ENCODE results near the gene KCNJ15. TPM values are rescaled to one million over a fixed set of nuclear protein-coding genes. Genes with fewer than 3 reads are reported as not detected.

KCNJ15 gene
- total RNA-seq, 4 donors from 2014 or later = 0.31 to 1.1 (median 0.81) TPM; not detected in 1

GRCh38 chr21:38220270-38220737, 36.5 kb upstream of the KCNJ15 start:
- Histone ChIP-seq H3K9me3 (peaks cover 0 to 25% (median 0%) of the 10 kb centered on the region in 3 donors), H3K27me3 (no peaks in the 10 kb centered on the region), H3K4me3 (no peak overlapping the region), H3K4me1 (no peaks in the 10 kb centered on the region), H3K27ac (no peak overlapping the region), H3K36me3 (no peaks in the 10 kb centered on the region)
- TF ChIP-seq POLR2A (IDR thresholded peaks at IDR 0.05) (no peak), POLR2AphosphoS5 (IDR thresholded peaks at IDR 0.05) (no peak), CTCF (IDR thresholded peaks at IDR 0.05) (no peak), EP300 (IDR thresholded peaks at IDR 0.05) (no peak)
- no peak for ATAC-seq
- WGBS, 2 donors (ENCODE audit: low coverage in 1 of 2) = 66 to 74% methylated on average over 2 to 5 of the region's 5 CpGs

GRCh38 chr21:38221594-38221993, 35.2 kb upstream of the KCNJ15 start:
- Histone ChIP-seq H3K9me3 (peaks cover 0 to 35% (median 0%) of the 10 kb centered on the region in 3 donors), H3K4me1 (no peaks in the 10 kb centered on the region), H3K27ac (no peak overlapping the region), H3K36me3 (no peaks in the 10 kb centered on the region), H3K4me3 (no peak overlapping the region), H3K27me3 (no peaks in the 10 kb centered on the region)
- ATAC-seq = no peak
- 87% methylated on average over 1 of the region's 1 CpG; no CpG with 5 or more reads in 1 of the 2 donors for WGBS, 2 donors (ENCODE audit: low coverage in 1 of 2)
- TF ChIP-seq CTCF (IDR thresholded peaks at IDR 0.05) = no peak
- TF ChIP-seq POLR2A (IDR thresholded peaks at IDR 0.05) = no peak
- no peak for TF ChIP-seq EP300 (IDR thresholded peaks at IDR 0.05)
- no peak for TF ChIP-seq POLR2AphosphoS5 (IDR thresholded peaks at IDR 0.05)

DNA sequence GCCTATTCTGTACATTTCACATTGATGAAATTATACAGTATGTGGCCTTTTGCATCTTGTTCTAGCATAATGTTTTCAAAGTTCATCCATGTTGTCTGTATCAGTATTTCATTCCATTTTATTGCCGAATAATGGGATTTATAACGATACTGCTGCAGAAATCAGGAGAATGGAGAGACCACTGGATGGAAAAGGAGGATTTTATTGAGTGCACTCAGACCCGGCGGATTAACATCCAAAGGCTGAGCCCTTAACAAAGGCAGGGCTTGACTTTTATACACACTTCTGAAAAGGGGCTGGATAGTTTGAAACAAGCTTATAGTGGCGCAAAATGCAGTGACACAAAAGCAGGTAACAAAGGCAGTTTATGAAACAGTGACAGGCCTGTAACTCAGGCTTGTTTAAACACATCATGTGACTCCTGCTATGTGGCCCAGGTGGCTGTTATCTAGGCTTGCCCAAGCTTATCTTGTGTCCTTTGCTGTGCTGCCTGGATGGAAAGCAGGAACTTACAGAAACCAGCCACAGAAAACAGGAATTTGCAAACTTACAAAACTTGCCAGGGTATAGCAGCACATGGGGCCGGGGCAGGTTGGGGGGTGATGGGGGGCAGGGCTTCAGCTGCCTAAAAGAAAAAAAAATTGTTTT, 32.8 kb upstream of the KCNJ15 start:
- H3K9me3 ChIP-seq = peaks cover 0 to 51% (median 0%) of the 10 kb centered on the region in 3 donors
- TF ChIP-seq EP300 (IDR thresholded peaks at IDR 0.05) = no peak
- TF ChIP-seq POLR2A (IDR thresholded peaks at IDR 0.05) = no peak
- TF ChIP-seq CTCF (IDR thresholded peaks at IDR 0.05) = no peak
- TF ChIP-seq POLR2AphosphoS5 (IDR thresholded peaks at IDR 0.05) = no peak
- 95 to 98% methylated on average over 5 to 6 of the region's 6 CpGs for WGBS, 2 donors (ENCODE audit: low coverage in 1 of 2)

GRCh38 chr21:38227401-38227800, 29.4 kb upstream of the KCNJ15 start:
- TF ChIP-seq CTCF (IDR thresholded peaks at IDR 0.05) = no peak
- TF ChIP-seq POLR2AphosphoS5 (IDR thresholded peaks at IDR 0.05) = no peak
- TF ChIP-seq EP300 (IDR thresholded peaks at IDR 0.05) = no peak
- no peaks in the 10 kb centered on the region for H3K27me3 ChIP-seq
- H3K36me3 ChIP-seq = no peaks in the 10 kb centered on the region
- no peak for ATAC-seq
- no peak overlapping the region for H3K27ac ChIP-seq
- no peak overlapping the region for H3K4me3 ChIP-seq
- H3K4me1 ChIP-seq = no peaks in the 10 kb centered on the region
- H3K9me3 ChIP-seq = peaks cover 0 to 78% (median 0%) of the 10 kb centered on the region in 3 donors

More for the DNA sequence above, 32.8 kb upstream of the KCNJ15 start:
- no peaks in the 10 kb centered on the region for H3K27me3 ChIP-seq
- no peak overlapping the region for H3K27ac ChIP-seq
- no peaks in the 10 kb centered on the region for H3K36me3 ChIP-seq
- ATAC-seq = no peak
- H3K4me3 ChIP-seq = no peak overlapping the region
- H3K4me1 ChIP-seq = no peaks in the 10 kb centered on the region

DNA sequence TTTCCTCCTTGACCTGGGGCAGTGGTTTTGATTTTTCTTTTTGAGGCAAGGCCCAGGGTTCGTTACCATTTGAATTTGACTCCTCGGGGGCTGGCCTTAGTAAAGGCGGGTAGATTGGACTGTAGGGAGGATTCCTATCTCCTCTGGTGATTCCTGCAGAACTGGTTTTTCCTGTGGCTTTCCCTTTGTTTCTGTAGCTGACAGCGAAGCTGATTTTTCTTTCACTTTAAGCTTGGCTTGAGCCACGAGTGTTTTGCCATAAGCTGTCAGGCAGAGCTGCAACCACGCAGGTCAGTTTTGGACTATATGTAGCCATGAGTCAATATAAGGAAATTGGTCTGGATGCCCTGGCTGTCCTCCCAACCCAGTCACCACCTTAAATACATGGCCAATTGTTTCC, 28.7 kb upstream of the KCNJ15 start:
- Histone ChIP-seq H3K4me3 (no peak overlapping the region), H3K36me3 (no peaks in the 10 kb centered on the region), H3K27me3 (no peaks in the 10 kb centered on the region), H3K4me1 (no peaks in the 10 kb centered on the region), H3K27ac (no peak overlapping the region), H3K9me3 (peaks cover 0 to 75% (median 0%) of the 10 kb centered on the region in 3 donors)
- TF ChIP-seq POLR2AphosphoS5 (IDR thresholded peaks at IDR 0.05) (no peak), POLR2A (IDR thresholded peaks at IDR 0.05) (no peak)
- WGBS, 2 donors (ENCODE audit: low coverage in 1 of 2) = 63 to 69% methylated on average over 5 to 6 of the region's 6 CpGs
- ATAC-seq = no peak
